ENCODE data around the gene ILKAP.

ILKAP gene

GRCh38 chr2:238241970-238242369, 38.5 kb upstream of the ILKAP start:
- no peak overlapping the region for H3K4me3 ChIP-seq (ENCODE audit: low read depth, low read length)
- peak; percentile 33 for DNase-seq (ENCODE audit: low read depth)

GRCh38 chr2:238240757-238241711, 37.5 kb upstream of the ILKAP start:
- TF ChIP-seq MYC (IDR thresholded peaks at IDR 0.05; ENCODE audit: low read depth, low read length) (peak; percentile 25; the same call in 1 of the 2 replicates), POLR2A (IDR thresholded peaks at IDR 0.05; ENCODE audit: extremely low read depth, insufficient read length) (no peak), MAX (IDR thresholded peaks at IDR 0.05; ENCODE audit: low read depth, low read length) (peak; percentile 48), CTCF (IDR thresholded peaks at IDR 0.05; ENCODE audit: low read depth, low read length) (peak; percentile 23)
- peak; percentile 76 for DNase-seq (ENCODE audit: low read depth)
- no peak overlapping the region for H3K4me3 ChIP-seq (ENCODE audit: low read depth, low read length)

More at GRCh38 chr2:238241970-238242369, 38.5 kb upstream of the ILKAP start:
- TF ChIP-seq POLR2A (IDR thresholded peaks at IDR 0.05; ENCODE audit: extremely low read depth, insufficient read length), result no peak
- TF ChIP-seq MYC (IDR thresholded peaks at IDR 0.05; ENCODE audit: low read depth, low read length), result no peak
- no peak for TF ChIP-seq MAX (IDR thresholded peaks at IDR 0.05; ENCODE audit: low read depth, low read length)
- no peak for TF ChIP-seq CTCF (IDR thresholded peaks at IDR 0.05; ENCODE audit: low read depth, low read length)

- DNase-seq (ENCODE audit: low read depth), result peak; percentile 96
- peak within 1 kb of the TSS; percentile 69 for H3K4me3 ChIP-seq (ENCODE audit: low read depth, low read length)
- TF ChIP-seq MYC (IDR thresholded peaks at IDR 0.05; ENCODE audit: low read depth, low read length) (no peak), POLR2A (IDR thresholded peaks at IDR 0.05; ENCODE audit: extremely low read depth, insufficient read length) (peak; percentile 98)
Measured at GRCh38 chr2:238239863-238240756, 36.6 kb upstream of the ILKAP start, which contains the start of gene HES6. Gene HES6, minus strand, starts transcription at chr2:238240038. Its CDS starts 133 bp downstream, at chr2:238239905.

GRCh38 chr2:238239543-238239862, 36.0 kb upstream of the ILKAP start:
- no peak for DNase-seq (ENCODE audit: low read depth)
- peak overlapping the region; percentile 69 for H3K4me3 ChIP-seq (ENCODE audit: low read depth, low read length)
- no peak for TF ChIP-seq CTCF (IDR thresholded peaks at IDR 0.05; ENCODE audit: low read depth, low read length)
- no peak for TF ChIP-seq MYC (IDR thresholded peaks at IDR 0.05; ENCODE audit: low read depth, low read length)
- no peak for TF ChIP-seq POLR2A (IDR thresholded peaks at IDR 0.05; ENCODE audit: extremely low read depth, insufficient read length)
- no peak for TF ChIP-seq MAX (IDR thresholded peaks at IDR 0.05; ENCODE audit: low read depth, low read length)

GRCh38 chr2:238238766-238239542, 35.5 kb upstream of the ILKAP start:
- DNase-seq (ENCODE audit: low read depth), result peak; percentile 78

More at GRCh38 chr2:238238766-238239542, 35.5 kb upstream of the ILKAP start:
- peak overlapping the region; percentile 69 for H3K4me3 ChIP-seq (ENCODE audit: low read depth, low read length)
- TF ChIP-seq MAX (IDR thresholded peaks at IDR 0.05; ENCODE audit: low read depth, low read length) (peak; percentile 95), CTCF (IDR thresholded peaks at IDR 0.05; ENCODE audit: low read depth, low read length) (peak; percentile 31), MYC (IDR thresholded peaks at IDR 0.05; ENCODE audit: low read depth, low read length) (peak; percentile 75), POLR2A (IDR thresholded peaks at IDR 0.05; ENCODE audit: extremely low read depth, insufficient read length) (no peak)

Data from NB4 (cell line).